Measurements from ENCODE around the gene TRMT2A.
"Not testable (repeated sequence)": the region's sequence is repeated elsewhere in the genome, so short reads cannot be mapped to it uniquely, and the experiment has no call there.

Gene TRMT2A

DNA sequence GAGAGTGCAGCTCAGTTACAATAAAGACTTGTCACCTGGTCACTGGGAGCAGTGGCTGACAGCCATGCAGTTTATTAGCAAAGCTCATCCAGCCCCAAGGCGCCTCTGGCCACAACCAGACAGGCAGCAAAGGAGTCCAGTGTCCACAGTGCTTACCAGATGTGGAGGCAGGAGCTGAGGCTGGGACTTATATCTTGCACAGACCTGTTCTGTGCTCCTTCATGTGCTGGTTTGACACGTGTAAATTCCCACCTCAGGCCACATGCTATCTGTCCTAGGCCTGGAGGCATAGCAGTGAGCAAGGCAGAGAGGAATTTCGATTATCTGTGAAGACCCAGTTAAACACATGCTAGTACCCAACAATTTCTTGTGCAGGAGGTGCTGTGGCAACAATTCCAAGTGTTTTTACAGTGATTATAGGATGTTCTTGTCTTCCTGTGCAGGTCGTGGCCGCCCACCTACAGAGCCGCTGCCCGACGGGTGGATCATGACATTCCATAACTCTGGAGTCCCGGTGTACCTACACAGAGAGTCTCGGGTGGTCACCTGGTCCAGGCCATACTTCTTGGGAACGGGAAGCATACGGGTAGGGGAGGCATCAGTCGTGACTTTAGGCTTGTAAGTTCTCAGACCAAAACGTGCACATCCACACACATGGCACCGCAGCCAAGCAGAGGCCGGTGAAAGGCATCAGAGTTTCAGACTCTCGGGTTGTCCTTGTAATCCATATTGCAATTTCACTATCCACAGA, 27.6 kb downstream of the TRMT2A start:
- in situ Hi-C loops (cut with MboI; ENCODE audit: low sequenced_read_pairs), result no loop called here

DNA sequence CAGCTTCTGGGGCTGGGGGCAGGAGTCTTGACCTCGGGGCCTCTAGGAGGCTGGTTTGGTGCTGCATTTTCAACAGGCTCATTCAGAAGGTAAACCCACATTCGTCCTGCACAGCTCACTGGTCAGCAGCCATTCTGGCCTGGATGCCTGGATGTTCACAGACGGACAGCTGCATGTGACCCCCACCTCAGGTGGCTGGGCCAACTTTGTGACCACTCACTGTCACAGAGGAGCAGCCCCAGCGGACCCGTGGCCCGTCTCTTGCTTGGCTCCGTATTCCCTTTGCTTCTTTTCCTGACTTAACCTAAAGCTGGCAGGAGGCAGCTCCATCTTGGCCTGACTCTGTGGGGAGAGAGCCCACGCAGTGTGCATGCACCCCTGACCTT, 28.8 kb downstream of the TRMT2A start:
- in situ Hi-C loops (cut with MboI; ENCODE audit: low sequenced_read_pairs), result no loop called here

DNA sequence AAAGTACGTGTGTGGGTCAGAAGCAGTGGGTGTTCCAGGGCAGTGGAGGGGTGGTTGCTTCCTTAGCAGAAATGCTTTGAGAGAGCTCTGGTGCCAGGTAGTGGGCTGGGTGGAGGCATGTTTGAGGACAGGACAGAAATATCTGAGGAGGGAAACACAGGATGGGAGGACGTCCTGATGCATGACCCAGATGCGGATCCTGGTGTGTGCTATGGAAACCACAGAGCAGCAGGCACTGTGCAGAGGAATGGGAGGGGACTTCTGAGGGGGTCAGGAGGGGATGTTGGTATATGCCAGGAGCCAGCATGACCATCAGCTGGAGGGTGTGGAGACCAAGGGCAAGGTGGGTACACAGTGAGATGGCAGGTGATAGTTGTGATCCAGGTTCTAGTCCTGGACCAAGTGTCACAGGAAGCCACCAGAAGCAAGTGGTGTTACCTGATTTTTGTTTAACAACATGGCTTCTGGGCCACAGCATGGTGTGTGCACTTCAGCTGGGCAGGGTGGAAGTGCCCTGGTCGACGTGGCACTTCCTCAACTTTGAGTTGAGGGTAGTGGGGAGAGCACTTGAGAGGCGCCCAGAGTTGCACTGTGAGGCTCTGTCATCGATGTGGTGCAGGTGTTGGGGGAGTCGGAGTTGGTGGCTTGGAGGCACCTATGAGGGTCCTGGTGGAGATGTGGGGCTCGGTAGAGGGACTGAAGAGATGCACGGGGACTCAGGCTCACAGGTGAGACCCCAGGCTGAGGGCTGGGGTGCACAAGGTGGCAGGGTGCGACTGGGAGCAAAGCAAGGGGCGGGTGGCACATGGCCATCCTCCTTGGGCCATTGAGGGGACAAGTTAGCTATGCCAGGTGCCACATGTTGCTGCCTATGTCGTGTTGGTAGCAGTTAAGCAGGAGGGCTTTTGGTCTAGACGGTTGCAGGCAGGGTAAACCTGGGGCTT, 29.4 kb downstream of the TRMT2A start:
- in situ Hi-C loops (cut with MboI; ENCODE audit: low sequenced_read_pairs), result no loop called here

DNA sequence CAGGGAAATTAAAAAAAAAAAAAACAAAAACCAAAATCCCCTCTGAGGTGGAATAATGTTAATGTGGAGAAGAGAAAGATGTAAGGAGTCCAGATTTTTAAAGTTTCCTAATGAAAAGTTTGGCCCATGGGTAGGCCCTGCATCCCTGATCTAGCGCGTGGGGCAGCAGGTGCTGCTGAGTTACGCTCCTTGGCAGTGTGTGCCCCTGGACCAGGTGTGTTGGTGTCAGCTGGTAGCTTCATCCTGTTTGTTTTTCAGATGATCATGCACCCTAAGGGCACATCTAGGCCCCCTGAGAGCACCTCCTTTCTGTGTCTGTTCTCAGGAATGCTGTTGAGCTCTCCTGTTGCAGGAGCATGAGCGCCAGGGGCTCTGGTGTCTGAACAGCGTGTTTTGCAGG, 30.3 kb downstream of the TRMT2A start:
- in situ Hi-C loops (cut with MboI; ENCODE audit: low sequenced_read_pairs), result no loop called here

DNA sequence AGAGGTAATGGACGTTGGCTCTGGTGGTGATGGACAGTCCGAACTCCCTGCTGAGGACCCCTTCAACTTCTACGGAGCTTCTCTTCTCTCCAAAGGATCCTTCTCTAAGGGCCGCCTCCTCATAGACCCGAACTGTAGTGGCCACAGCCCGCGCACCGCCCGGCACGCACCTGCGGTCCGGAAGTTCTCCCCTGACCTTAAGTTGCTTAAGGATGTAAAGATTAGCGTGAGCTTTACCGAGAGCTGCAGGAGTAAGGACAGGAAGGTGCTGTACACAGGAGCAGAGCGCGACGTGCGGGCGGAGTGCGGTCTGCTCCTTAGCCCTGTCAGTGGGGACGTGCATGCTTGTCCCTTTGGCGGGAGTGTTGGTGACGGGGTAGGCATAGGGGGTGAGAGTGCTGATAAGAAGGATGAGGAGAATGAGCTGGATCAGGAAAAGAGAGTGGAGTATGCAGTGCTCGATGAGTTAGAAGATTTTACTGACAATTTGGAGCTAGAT, 30.9 kb downstream of the TRMT2A start:
- in situ Hi-C loops (cut with MboI; ENCODE audit: low sequenced_read_pairs), result no loop called here

DNA sequence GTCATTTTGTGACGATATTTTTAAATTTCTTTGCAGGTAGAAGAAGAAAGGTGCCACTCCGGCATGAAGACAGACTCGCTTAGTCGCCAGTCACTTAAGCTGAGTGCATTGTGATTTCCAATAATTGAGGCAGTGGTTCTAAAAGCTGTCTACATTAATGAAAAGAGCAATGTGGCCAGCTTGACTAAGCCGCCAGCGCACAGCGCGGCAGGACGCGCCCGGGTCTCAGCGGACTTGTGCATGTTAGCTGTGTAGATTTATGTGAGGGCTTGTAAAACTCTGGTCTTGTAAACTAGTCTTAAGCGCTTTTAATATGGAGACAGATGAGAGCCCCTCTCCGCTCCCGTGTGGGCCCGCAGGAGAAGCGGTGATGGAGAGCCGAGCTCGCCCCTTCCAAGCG, 31.4 kb downstream of the TRMT2A start:
- in situ Hi-C loops (cut with MboI; ENCODE audit: low sequenced_read_pairs), result no loop called here

DNA sequence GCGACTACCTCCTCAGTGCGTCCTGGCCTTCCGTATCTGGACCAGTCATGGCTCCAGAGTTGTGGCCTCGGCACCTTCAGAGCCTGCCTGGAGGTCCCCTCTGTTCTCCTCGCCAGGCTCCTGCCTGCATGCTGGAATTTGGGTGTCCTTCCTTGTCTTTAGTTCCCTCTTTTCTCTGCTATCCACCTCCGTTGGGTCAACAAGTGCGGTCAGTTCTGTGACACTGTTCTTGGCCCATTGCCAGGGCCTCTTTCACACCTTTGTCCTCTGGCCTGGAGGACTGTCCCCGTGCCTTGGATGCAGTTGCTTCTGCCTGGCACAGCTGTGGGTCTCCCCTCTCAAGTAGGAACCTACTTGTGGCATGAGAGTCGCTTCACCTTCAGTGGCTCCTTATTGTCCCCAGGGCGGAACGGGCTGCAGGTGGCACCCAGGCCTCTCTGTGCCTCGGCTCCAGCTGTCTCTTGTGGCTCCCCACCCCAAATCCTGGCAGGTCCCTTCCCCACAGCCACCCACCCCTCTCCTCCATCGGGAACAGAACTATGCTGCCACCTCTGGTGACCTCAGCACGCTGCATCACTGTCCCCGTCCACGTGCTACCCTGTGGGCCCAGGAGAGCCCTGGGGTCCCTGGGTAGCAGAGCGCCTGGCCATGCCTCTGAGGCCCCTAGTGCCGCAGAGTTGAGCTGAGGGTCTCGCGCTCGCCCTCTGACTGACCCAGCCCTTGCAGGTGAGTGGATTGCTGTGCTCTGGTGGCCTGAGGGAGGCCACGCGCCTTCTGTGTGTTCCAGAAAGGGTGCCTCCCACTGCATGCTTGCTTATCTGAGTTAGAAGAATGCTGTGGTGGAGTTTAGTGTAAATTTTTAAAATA, 32.2 kb downstream of the TRMT2A start:
- in situ Hi-C loops (cut with MboI; ENCODE audit: low sequenced_read_pairs), result no loop called here

DNA sequence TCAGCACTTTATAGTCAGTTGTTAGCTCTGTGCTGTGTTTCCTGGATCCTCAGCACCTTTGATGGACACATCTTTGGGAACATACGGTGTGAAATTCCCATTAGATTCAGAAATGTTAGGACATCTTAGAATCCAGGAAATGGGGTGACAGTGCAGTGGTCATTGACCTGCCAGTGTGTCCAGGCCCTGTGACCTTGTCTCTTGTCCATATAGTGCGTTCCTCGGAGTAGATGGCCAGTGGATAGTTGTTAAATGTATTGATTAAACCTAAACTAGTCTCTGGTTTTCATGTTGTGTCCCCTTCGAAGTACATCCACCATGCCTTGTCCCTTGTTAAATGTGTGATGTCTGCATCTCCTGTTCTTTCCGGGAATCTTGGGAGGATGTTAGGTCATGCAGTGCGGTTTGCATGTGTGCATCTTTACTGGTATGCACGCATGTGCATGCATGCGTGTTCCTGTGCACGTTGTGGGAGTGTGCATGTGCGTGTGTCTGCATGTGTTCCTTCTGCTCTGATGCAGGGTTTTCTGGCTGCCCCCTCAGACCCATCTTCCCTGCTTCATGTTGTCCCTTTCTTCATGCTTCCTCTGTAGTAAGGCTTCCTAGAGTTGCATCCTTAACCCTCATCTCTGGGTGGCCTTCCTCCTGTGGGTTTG, 33.0 kb downstream of the TRMT2A start:
- in situ Hi-C loops (cut with MboI; ENCODE audit: low sequenced_read_pairs), result no loop called here

DNA sequence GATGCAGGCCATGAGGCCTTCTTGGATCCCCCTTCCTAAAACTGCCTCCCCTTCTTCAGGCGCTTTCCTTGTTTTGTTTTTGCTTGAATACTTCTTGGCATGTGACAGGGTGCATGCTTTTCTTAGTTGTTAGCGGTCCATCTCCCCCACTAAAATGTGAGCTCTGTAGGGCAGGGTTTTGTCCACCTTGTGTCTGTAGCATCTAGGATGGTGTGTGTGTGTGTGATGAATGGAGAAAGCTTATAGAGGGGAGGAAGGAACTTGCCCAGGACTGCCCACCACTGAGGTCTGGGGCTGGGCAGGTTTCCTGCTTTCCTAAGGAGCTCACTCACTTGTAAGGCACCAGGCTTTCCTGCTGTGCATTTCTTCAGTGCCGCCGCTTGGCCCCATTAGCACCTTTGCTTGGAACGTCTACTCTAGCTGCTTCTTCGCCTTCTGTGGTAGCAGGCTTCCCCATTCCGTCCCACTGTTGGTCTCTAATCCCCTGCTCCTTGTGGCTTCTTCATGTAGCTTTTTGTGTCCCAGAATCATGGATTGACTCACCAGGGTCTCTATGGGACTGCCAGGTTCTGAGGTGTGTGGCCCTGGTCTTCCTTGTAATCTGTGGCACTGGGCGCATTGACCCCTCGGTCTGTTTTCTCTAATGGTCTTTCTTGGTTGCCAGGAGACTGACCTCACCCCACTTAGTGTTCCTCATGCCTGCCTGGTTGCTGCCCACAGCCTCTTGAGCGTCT, 33.7 kb downstream of the TRMT2A start:
- in situ Hi-C loops (cut with MboI; ENCODE audit: low sequenced_read_pairs), result no loop called here

DNA sequence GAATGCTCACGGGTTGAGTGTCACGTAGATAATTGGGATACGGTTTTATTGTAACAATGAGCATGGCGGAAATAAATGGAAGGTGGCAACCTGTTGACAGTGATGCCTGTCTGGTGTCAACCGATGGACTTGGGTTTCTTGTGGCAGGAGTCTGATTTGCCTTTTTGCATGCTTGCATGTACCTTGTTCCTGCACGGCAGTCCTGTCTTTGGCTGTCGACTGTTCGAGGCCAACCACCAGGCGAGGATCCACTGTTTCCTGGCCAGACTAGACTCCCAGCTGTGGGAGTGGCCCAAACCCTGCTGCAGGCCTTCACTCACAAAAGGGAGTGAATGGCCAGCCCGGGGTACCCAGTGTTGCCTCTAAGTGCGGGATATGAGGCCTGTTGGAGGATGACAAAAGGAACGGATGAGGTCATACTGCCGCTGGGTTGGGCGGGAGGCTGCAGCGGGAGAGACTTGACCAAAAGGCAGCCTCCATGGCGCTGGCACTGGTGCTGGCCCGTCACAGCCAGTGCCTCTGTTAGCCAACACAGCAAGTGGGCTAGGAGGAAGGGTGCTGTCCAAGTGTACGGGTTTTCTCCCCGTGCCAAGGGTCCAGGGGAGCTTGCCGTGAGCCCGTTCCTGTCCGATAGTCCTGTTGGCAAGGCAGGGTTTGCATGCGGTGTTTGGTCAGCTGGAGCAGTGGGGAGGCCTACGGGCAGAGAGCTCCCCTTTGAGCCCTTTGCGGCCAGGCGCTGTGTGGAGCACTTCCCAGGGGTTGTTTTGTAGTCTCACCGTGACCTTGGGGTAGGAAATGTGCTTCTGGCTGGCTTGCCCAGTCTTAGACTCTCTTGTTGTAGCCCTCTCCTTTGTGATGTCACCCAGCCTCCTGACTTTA, 36.0 kb downstream of the TRMT2A start:
- in situ Hi-C loops (cut with MboI; ENCODE audit: low sequenced_read_pairs), result no loop called here

DNA sequence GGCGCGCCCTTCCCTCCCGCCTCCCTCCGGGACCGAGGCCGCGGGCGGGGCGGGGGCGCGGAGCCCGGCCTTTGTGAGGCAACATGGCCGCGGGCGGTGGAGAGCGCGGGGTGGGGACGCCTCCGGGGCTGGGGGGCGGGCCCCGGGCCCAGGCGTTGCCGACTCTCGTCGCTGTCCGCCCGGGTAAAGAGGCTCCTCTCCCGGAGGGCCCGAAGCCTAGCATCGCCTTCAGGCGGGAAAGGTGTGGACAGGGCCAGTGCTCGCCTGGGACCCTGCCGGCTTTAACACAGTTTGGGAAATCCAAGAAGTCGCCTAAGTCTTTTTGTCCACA, 36.6 kb downstream of the TRMT2A start:
- in situ Hi-C loops (cut with MboI; ENCODE audit: low sequenced_read_pairs), result no loop called here

DNA sequence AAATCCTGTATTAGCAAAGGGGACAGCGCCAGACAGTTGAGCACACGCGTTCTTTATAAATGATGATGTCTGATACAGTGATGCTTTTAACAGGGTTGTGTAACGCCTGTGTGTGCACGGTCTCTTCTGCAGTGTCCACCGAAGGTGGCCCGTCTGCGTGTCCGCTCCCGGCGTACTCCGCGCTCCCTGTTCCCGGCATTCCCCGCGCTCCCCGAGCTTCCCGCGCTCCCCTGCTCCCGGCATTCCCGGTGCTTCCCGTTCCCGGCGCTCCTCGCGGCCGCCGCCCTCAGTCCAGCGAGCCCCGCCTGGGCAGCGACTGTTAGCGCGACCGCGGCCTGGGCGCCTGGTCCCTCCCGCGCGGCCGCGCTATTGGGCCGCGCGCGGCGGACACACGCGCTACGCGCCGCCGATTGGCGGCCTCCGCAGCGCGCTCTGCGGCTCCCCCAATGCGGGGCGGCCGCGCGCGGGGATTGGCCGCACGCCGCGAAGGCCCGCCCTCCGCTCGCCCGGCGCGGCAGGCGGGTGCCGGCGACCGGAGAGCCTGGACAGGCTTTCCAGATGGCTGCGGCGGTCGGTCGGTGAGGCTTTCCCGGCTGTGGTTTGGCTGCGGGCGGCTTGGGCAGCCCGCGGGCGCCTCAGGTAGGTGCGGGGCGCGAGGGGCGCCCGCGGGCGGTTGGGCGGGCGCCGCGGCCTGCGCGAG, 37.1 kb downstream of the TRMT2A start, which contains the start of gene DGCR8:
Gene DGCR8, plus strand, starts transcription at position 497 of the 700 bp plus-strand sequence. CDS start 5,723 bp downstream, outside the sequence.
- in situ Hi-C loops (cut with MboI; ENCODE audit: low sequenced_read_pairs), result no loop called here

DNA sequence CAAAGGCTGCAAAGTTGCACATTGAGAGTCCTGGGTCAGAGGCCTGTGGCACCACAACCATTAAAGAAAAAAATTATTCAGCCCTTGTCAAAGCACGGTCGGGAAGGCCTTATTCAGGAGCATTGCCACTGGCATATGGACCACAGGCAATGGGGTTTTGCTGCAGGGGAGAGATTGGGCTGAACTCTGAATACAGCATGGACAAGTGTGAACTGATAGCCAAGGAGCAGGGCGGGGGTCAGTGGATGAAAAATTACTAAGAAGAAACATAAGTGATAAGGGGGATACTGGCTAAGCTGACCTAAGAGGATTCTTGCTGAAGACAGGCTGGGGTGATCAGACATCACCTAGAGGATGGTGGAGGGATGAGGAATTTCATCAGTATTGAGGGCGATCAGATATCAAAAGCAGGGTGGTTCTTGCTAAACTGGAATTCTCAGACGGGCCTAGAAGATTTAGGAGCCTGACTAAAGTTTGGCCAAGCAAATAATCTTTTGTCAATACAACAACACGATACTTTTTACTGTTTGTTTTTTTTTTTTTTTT, 40.3 kb downstream of the TRMT2A start:
- in situ Hi-C loops (cut with MboI; ENCODE audit: low sequenced_read_pairs), result no loop called here

DNA sequence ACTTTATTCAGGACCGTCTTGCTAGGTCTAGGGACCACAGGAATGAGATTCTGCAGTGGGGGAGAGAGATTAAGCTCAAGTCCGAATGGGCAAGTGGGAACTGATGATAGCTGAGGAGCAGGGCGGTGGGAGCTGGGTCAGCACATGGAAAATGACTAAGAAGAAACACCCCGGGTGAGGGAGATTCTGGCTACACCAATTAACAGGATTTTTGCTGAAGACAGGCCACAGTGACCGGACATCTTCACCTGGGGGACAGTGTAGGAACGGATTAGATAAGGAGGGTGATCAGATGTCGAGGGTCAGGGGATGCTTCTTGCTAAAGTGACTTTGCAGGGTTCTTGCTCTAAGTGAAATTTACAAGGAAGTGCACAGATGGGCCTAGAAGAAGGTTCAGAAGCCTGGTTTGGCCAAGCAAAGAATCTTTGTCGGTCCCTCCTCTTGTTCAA, 45.5 kb downstream of the TRMT2A start:
- in situ Hi-C loops (cut with MboI; ENCODE audit: low sequenced_read_pairs), result no loop called here

DNA sequence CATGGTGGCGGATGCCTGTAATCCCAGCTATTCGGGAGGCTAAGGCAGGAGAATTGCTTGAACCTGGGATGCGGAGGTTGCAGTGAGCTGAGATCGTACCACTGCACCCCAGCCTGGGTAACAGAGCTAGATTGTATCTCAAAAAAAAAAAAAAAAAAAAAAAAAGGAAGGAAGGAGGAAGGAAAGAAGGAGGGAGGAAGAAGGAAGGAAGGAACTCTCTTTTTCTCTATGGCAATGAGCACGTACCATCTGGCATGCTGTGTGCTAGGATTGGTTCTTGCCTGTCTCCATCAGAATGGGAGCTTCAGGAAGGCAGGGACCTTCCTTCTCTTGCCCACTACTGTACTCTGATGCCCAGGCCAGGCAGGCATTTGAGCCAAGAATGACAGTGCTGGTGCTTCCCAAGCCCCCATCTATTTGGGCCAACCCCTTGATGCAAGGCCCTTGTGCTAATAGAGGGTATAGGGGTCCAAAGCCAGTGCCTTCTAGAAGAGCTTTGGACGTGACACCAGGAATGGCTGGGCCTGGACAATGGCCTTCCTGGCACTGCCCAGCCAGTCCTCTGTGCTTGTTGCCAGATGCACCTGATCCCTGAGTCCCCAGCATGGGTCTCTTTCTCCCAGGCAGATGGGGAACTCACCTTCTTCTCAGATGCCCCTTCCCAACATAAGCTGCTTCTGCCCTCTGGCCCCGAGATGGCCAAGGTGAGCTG, 47.5 kb downstream of the TRMT2A start:
- in situ Hi-C loops (cut with MboI; ENCODE audit: low sequenced_read_pairs), result no loop called here

DNA sequence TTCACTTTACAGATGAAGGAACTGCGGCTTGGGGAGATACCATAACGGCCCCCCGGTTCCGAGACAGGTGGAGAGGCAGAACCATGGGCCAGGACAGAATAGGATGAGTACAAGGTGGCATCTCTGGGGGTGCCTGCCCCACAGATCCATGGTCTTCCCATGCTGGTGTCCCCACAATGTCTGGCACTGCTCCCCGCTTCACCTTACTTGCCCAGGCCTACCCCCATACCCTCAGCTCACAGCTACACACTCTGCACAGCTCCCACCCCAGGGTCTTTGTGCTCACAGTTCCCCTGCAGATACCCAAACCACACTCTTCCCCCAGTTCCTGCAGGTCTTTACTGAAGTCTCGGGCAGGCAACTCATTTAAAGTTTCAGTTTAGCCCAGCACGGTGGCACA, 48.4 kb downstream of the TRMT2A start:
- in situ Hi-C loops (cut with MboI; ENCODE audit: low sequenced_read_pairs), result no loop called here

DNA sequence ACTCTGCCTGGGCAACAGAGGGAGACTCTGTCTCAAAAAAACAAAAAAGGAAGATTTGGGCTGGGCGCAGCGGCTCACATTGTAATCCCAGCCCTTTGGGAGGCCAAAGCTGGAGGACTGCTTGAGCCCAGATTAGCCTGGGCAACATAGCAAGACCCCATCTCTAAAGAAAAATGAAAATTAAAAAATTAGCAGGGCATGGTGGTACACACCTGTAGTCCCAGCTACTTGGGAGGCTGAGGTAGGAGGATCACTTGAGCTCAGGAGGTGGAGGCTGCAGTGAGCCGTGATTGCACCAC, 49.7 kb downstream of the TRMT2A start:
- in situ Hi-C loops (cut with MboI; ENCODE audit: low sequenced_read_pairs), result not testable (repeated sequence)
